GM23248 (cell line): ENCODE data around the gene HIGD1A.

Experiments
- EZH2 ChIP-seq: fragments of 200-600 bp; sonication (generic); IDR thresholded peaks from 2 replicates; pipeline ENCODE4 v1.6.1; 2018; ENCODE audit warnings: antibody characterized with exemption, mild to moderate bottlenecking; ENCODE audit not compliant: insufficient read depth, poor library complexity, severe bottlenecking
- EZH2phosphoT487 ChIP-seq: fragments of 200-600 bp; sonication (generic); IDR thresholded peaks from 2 replicates; pipeline ENCODE4 v1.6.1; 2018; ENCODE audit warnings: antibody characterized with exemption, moderate library complexity, mild to moderate bottlenecking, low read depth; ENCODE audit not compliant: insufficient read depth

- no peak for TF ChIP-seq EZH2
- no peak for TF ChIP-seq EZH2phosphoT487
Measured at GRCh38 chr3:42847731-42848130, 43.4 kb upstream of the HIGD1A start.
